ENCODE measurements around the gene ZGPAT. TPM values are rescaled to one million over a fixed set of nuclear protein-coding genes. Genes with fewer than 3 reads are reported as not detected.

Gene ZGPAT
- total and polyA plus RNA-seq, 2 donors (not counting 3 experiments of a cell fraction or from before 2014, with no cell fraction given) = 23.1 to 29.3 TPM

- Histone ChIP-seq H3K4me2 (ENCODE audit: insufficient read depth, low read length) (no peak overlapping the region), H3K4me1 (ENCODE audit: control insufficient read depth, extremely low read depth, insufficient read depth, low read length) (peaks cover 10% of the 10 kb centered on the region), H3K9ac (replicated peaks; ENCODE audit: extremely low read depth, insufficient read depth, low read length) (no peak overlapping the region), H3K9me3 (replicated peaks; ENCODE audit: control insufficient read depth, insufficient read depth, low read length) (no peaks in the 10 kb centered on the region), H3K27ac (ENCODE audit: insufficient read depth, low read depth, low read length) (no peak overlapping the region), H4K20me1 (replicated peaks; ENCODE audit: control insufficient read depth, extremely low read depth, insufficient read depth, low read length) (no peaks in the 10 kb centered on the region), H3K27me3 (ENCODE audit: control insufficient read depth in 2 of 2, insufficient read depth in 2 of 2, low read length in 2 of 2) (no peaks in the 10 kb centered on the region), H3K9me1 (replicated peaks; ENCODE audit: control insufficient read depth, extremely low read depth, insufficient read depth, low read length) (no peaks in the 10 kb centered on the region), H2AFZ (ENCODE audit: low read depth, low read length) (no peak overlapping the region), H3K36me3 (ENCODE audit: control insufficient read depth in 2 of 2, extremely low read depth in 1 of 2, insufficient read depth in 2 of 2, low read length in 2 of 2) (peaks cover 0 to 24% of the 10 kb centered on the region in 2 experiments), H3K79me2 (ENCODE audit: control insufficient read depth, insufficient read depth, low read length) (peaks cover 18% of the 10 kb centered on the region), H3K4me3 (replicated peaks in 1 of 3; ENCODE audit: insufficient read depth in 1 of 3, low read depth in 1 of 3, low read length in 3 of 3) (no peak overlapping the region)
- no TSS peak for BruUV-seq (replicated peaks)
- TF ChIP-seq CTCF (IDR thresholded peaks at IDR 0.05; ENCODE audit: extremely low read depth in 1 of 2, insufficient read depth in 1 of 2, low read depth in 1 of 2, low read length in 2 of 2) (no peak), MAX (IDR thresholded peaks at IDR 0.05; ENCODE audit: insufficient read depth, insufficient read length) (no peak), POLR2AphosphoS5 (IDR thresholded peaks at IDR 0.05; ENCODE audit: insufficient read depth, low read depth, low read length) (no peak), GATA2 (IDR thresholded peaks at IDR 0.05; ENCODE audit: insufficient read depth, insufficient read length, low read depth, low read length) (no peak), FOS (IDR thresholded peaks at IDR 0.05; ENCODE audit: borderline replicate concordance, insufficient read depth, low read length) (no peak), MYC (IDR thresholded peaks at IDR 0.05; ENCODE audit: low read depth, low read length) (no peak), JUN (IDR thresholded peaks at IDR 0.05; ENCODE audit: borderline replicate concordance, insufficient read depth, insufficient read length, low read depth) (no peak)
- POLR2A ChIA-PET = no interaction called here
- CTCF ChIA-PET = interaction anchor here (2.6 kb wide), 1 partner anchor 21 kb away, joined by 11 read pairs; no protein-coding TSS in a partner anchor
- intact Hi-C loops (cut with micrococcal nuclease) = no loop called here
- FAIRE-seq (no peak), DNase-seq (ENCODE audit: low read depth, low spot score) (no peak)
- dilution Hi-C loops (cut with MboI; ENCODE audit: extremely low pct_ligation_motif_present, low sequenced_read_pairs) = no loop called here
Measured at GRCh38 chr20:63660622-63661021, 47.2 kb upstream of the ZGPAT start.
